Endothelial cell of umbilical vein (primary cell): ENCODE data around the gene CYP19A1. TPM values are rescaled to one million over a fixed set of nuclear protein-coding genes. Genes with fewer than 3 reads are reported as not detected.

Source experiments
- BruUV-seq: library from RNA; stranded (reverse); fragments of 400-500 nt; replicated peaks from 2 replicates; lab custom pipeline; 2021; lab: Mats Ljungman, UMichigan
- CTCF ChIA-PET: fragments of 300-600, 350-600 bp; sonication (Branson Sonifier 250); formaldehyde crosslinking; loops from one replicate; lab custom pipeline; 2021; ENCODE audit warnings: antibody characterized with exemption, inconsistent platforms; lab: Charles Lee
- POLR2A ChIA-PET: fragments of 300-600, 350-600 bp; sonication (Branson Sonifier 250); formaldehyde crosslinking; loops from one replicate; lab custom pipeline; 2021; ENCODE audit warnings: antibody characterized with exemption, inconsistent platforms; lab: Charles Lee
- DNase-seq: peaks from one replicate; pipeline ENCODE4 v3.0.0-alpha.2; 2011; ENCODE audit warnings: low read depth, low spot score
- FAIRE-seq: peaks from 2 replicates; lab custom pipeline; 2011; peaks lifted over from hg19 to GRCh38; lab: Jason Lieb, UNC
- H2AFZ ChIP-seq: 2 replicates; pipeline ENCODE4 v1.6.0; 2012; ENCODE audit warnings: low read depth, low read length, control low read depth, inconsistent platforms
- H3K27ac ChIP-seq: 2 replicates; pipeline ENCODE4 v1.5.1; 2011; ENCODE audit warnings: low read depth, mild to moderate bottlenecking, control low read depth, low read length, moderate library complexity; ENCODE audit not compliant: insufficient read depth
- H3K27me3 ChIP-seq, 2 experiments: 2 replicates each; pipeline versions ENCODE4 v1.6.0 to v1.6.1; 2011; ENCODE audit warnings: low read length in 2 of 2, mixed read lengths in 1 of 2; ENCODE audit not compliant: control insufficient read depth in 2 of 2, insufficient read depth in 2 of 2
- H3K36me3 ChIP-seq, 2 experiments: 2 replicates in 1 of 2; 3 replicates in 1 of 2; pipeline ENCODE4 v1.5.1; 2011; ENCODE audit warnings: low read length in 2 of 2, mild to moderate bottlenecking in 1 of 2, moderate library complexity in 1 of 2; ENCODE audit not compliant: control insufficient read depth in 2 of 2, insufficient read depth in 2 of 2; ENCODE audit errors: extremely low read depth in 1 of 2
- H3K4me1 ChIP-seq: 3 replicates; pipeline ENCODE4 v1.5.1; 2011; ENCODE audit warnings: mild to moderate bottlenecking, low read length; ENCODE audit not compliant: control insufficient read depth, insufficient read depth; ENCODE audit errors: extremely low read depth
- H3K4me2 ChIP-seq: 2 replicates; pipeline ENCODE4 v1.6.1; 2011; ENCODE audit warnings: low read length, control low read depth, mixed read lengths; ENCODE audit not compliant: insufficient read depth
- H3K4me3 ChIP-seq, 3 experiments: fragments of 200-600 bp in 1 of 3; sonication (generic), shearing (Covaris generic) in 1 of 3; replicated peaks in 1 of 3; 2 replicates each; pipeline ENCODE4 v1.5.1; 2011 to 2016; ENCODE audit warnings: control low read depth in 3 of 3, low read length in 3 of 3, mild to moderate bottlenecking in 2 of 3, inconsistent platforms in 1 of 3, low read depth in 1 of 3, moderate library complexity in 1 of 3; ENCODE audit not compliant: insufficient read depth in 1 of 3
- H3K79me2 ChIP-seq: 2 replicates; pipeline ENCODE4 v1.6.0; 2012; ENCODE audit warnings: low read length, inconsistent platforms; ENCODE audit not compliant: control insufficient read depth, insufficient read depth
- H3K9ac ChIP-seq: replicated peaks from 2 replicates; pipeline ENCODE3; 2011; ENCODE audit warnings: low read length, control low read depth; ENCODE audit not compliant: insufficient read depth; ENCODE audit errors: extremely low read depth
- H3K9me1 ChIP-seq: replicated peaks from 3 replicates; pipeline ENCODE4 v1.6.0; 2011; ENCODE audit warnings: mild to moderate bottlenecking, low read length; ENCODE audit not compliant: control insufficient read depth, insufficient read depth; ENCODE audit errors: extremely low read depth
- H3K9me3 ChIP-seq: replicated peaks from 2 replicates; pipeline ENCODE4 v1.5.1; 2012; ENCODE audit warnings: low read length, inconsistent platforms; ENCODE audit not compliant: control insufficient read depth, insufficient read depth
- H4K20me1 ChIP-seq: replicated peaks from 2 replicates; pipeline ENCODE3; 2011; ENCODE audit warnings: mild to moderate bottlenecking, low read length; ENCODE audit not compliant: control insufficient read depth, insufficient read depth; ENCODE audit errors: extremely low read depth
- CTCF ChIP-seq, 2 donors: IDR thresholded peaks; 1 replicate in 1 of 2; 2 replicates in 1 of 2; pipeline ENCODE4 v1.5.1; 2011; ENCODE audit warnings: low read length in 2 of 2, mild to moderate bottlenecking in 2 of 2, moderate library complexity in 2 of 2, control low read depth in 1 of 2, inconsistent platforms in 1 of 2, low read depth in 1 of 2; ENCODE audit not compliant: insufficient read depth in 1 of 2; ENCODE audit errors: extremely low read depth in 1 of 2
- EZH2 ChIP-seq: IDR thresholded peaks from 2 replicates; pipeline ENCODE4 v1.6.1; 2012; ENCODE audit warnings: borderline replicate concordance, low read depth, mild to moderate bottlenecking, moderate library complexity, low read length, inconsistent platforms; ENCODE audit not compliant: severe bottlenecking
- FOS ChIP-seq: IDR thresholded peaks from 2 replicates; pipeline ENCODE4 v1.6.1; 2011; ENCODE audit warnings: mild to moderate bottlenecking, low read length, moderate library complexity, borderline replicate concordance; ENCODE audit not compliant: insufficient read depth
- GATA2 ChIP-seq: IDR thresholded peaks from 2 replicates; pipeline ENCODE4 v1.7.0; 2011; ENCODE audit warnings: low read depth, mild to moderate bottlenecking, moderate library complexity, mixed read lengths, low read length; ENCODE audit not compliant: insufficient read length, insufficient read depth
- JUN ChIP-seq: IDR thresholded peaks from 2 replicates; pipeline ENCODE4 v1.6.1; 2011; ENCODE audit warnings: borderline replicate concordance, low read depth; ENCODE audit not compliant: insufficient read length, insufficient read depth
- MAX ChIP-seq: IDR thresholded peaks from 2 replicates; pipeline ENCODE4 v1.6.1; 2011; ENCODE audit not compliant: insufficient read depth, insufficient read length
- MYC ChIP-seq: IDR thresholded peaks from one replicate; pipeline ENCODE4 v1.6.1; 2011; ENCODE audit warnings: mild to moderate bottlenecking, low read depth, low read length
- POLR2A ChIP-seq: IDR thresholded peaks from 2 replicates; pipeline ENCODE4 v1.6.1; 2012; ENCODE audit warnings: low read depth, mild to moderate bottlenecking, control low read depth, low read length
- POLR2AphosphoS5 ChIP-seq: IDR thresholded peaks from 2 replicates; pipeline ENCODE4 v1.6.1; 2012; ENCODE audit warnings: low read depth, mild to moderate bottlenecking, control low read depth, low read length, moderate library complexity; ENCODE audit not compliant: insufficient read depth
- dilution Hi-C: fragments of 300-500 bp; cut with MboI; formaldehyde crosslinking; loops from one replicate; pipeline ENCODE4 v1.15.0; 2019; ENCODE audit warnings: low sequenced_read_pairs; ENCODE audit not compliant: extremely low pct_ligation_motif_present
- intact Hi-C: fragments of 100-400 bp; cut with micrococcal nuclease; formaldehyde crosslinking; loops from one replicate; pipeline ENCODE4 v1.10.0; 2022
- polyA plus RNA-seq, 4 experiments: library from polyadenylated mRNA; depleted of rRNA in 3 of 4; stranded (reverse) in 3 of 4; unstranded in 1 of 4; fragments of >200 nt; gene quantifications; 2 replicates each; pipeline versions ENCODE4 v1.2.1 to v1.2.3, GENCODE V29; 2011 to 2012; ENCODE audit warnings: missing spikeins in 1 of 4
- total RNA-seq: library from RNA; stranded (reverse); gene quantifications from 2 replicates; pipeline ENCODE4 v1.2.3, GENCODE V29; 2021

Gene CYP19A1
- total and polyA plus RNA-seq, 2 donors (not counting 3 experiments of a cell fraction or from before 2014, with no cell fraction given), result not detected

- H3K4me2 ChIP-seq, result no peak overlapping the region
- dilution Hi-C loops, result no loop called here
Measured at GRCh38 chr15:51319539-51319938, 18.9 kb downstream of the CYP19A1 start.

More at GRCh38 chr15:51319539-51319938, 18.9 kb downstream of the CYP19A1 start:
- FAIRE-seq (no peak), DNase-seq (no peak)
- no peaks in the 10 kb centered on the region for H3K9me3 ChIP-seq
- H3K9ac ChIP-seq, result no peak overlapping the region
- CTCF ChIA-PET, result interaction anchor here (1.1 to 1.2 kb wide), 2 partner anchors 14 to 17 kb away, joined by 3 read pairs; no protein-coding TSS in a partner anchor
- H3K9me1 ChIP-seq, result no peaks in the 10 kb centered on the region
- no peaks in the 10 kb centered on the region for H3K36me3 ChIP-seq
- no peaks in the 10 kb centered on the region for H3K4me1 ChIP-seq
- no peaks in the 10 kb centered on the region for H3K79me2 ChIP-seq
- no peak overlapping the region for H3K27ac ChIP-seq
- H4K20me1 ChIP-seq, result no peaks in the 10 kb centered on the region
- TF ChIP-seq FOS (no peak), POLR2A (no peak), EZH2 (no peak), MYC (no peak), JUN (no peak), GATA2 (no peak), POLR2AphosphoS5 (no peak), CTCF (IDR thresholded peaks at IDR 0.05; ENCODE audit: extremely low read depth in 1 of 2, insufficient read depth in 1 of 2, low read depth in 1 of 2, low read length in 2 of 2) (no peak), MAX (no peak)
- POLR2A ChIA-PET, result no interaction called here
- no peak overlapping the region for H3K4me3 ChIP-seq
- no TSS peak for BruUV-seq
- peaks cover 83 to 87% of the 10 kb centered on the region in 2 experiments for H3K27me3 ChIP-seq
- H2AFZ ChIP-seq, result no peak overlapping the region
- intact Hi-C loops, result no loop called here
